GM21515 (cell line): ENCODE measurements around the gene TRIO.
A peak's percentile ranks its signal among the peaks of the same experiment; 100 is the strongest.
"Not testable (repeated sequence)": the region's sequence is repeated elsewhere in the genome, so short reads cannot be mapped to it uniquely, and the experiment has no call there.

Source experiments
- ATAC-seq: cut with Tn5 transposase; IDR thresholded peaks from one replicate; pipeline ENCODE4 v1.9.1; 2021; ENCODE audit not compliant: unreplicated experiment

TRIO gene

GRCh38 chr5:14204785-14205321, 61.7 kb downstream of the TRIO start:
- ATAC-seq = no peak

- ATAC-seq = no peak
These were observed 63.0 kb downstream of the TRIO start for GRCh38 chr5:14206028-14206725.

- not testable (repeated sequence) for ATAC-seq
These were observed 64.3 kb downstream of the TRIO start for GRCh38 chr5:14207428-14207827.

- ATAC-seq = peak; percentile 57
These were observed 65.2 kb downstream of the TRIO start for GRCh38 chr5:14208071-14209021.

- no peak for ATAC-seq
These were observed 66.2 kb downstream of the TRIO start for GRCh38 chr5:14209222-14209822.

- ATAC-seq = no peak
These were observed 66.7 kb downstream of the TRIO start for GRCh38 chr5:14209836-14210235.

GRCh38 chr5:14210729-14211128, 67.6 kb downstream of the TRIO start:
- no peak for ATAC-seq

- peak; percentile 29 for ATAC-seq
These were observed 69.0 kb downstream of the TRIO start for GRCh38 chr5:14211818-14212803.

- ATAC-seq = peak; percentile 31
These were observed 69.7 kb downstream of the TRIO start for GRCh38 chr5:14212838-14213237.

GRCh38 chr5:14213253-14213652, 70.1 kb downstream of the TRIO start:
- ATAC-seq = no peak

GRCh38 chr5:14213813-14214585, 70.9 kb downstream of the TRIO start:
- peak; percentile 30 for ATAC-seq

- ATAC-seq = no peak
These were observed 72.8 kb downstream of the TRIO start for GRCh38 chr5:14215901-14216300.

- no peak for ATAC-seq
These were observed 73.2 kb downstream of the TRIO start for GRCh38 chr5:14216372-14216771.

- no peak for ATAC-seq
These were observed 73.8 kb downstream of the TRIO start for GRCh38 chr5:14216902-14217301.

GRCh38 chr5:14217587-14217986, 74.4 kb downstream of the TRIO start:
- no peak for ATAC-seq

- ATAC-seq = no peak
These were observed 74.9 kb downstream of the TRIO start for GRCh38 chr5:14218011-14218410.

GRCh38 chr5:14218480-14218879, 75.3 kb downstream of the TRIO start:
- no peak for ATAC-seq

- no peak for ATAC-seq
These were observed 75.9 kb downstream of the TRIO start for GRCh38 chr5:14218897-14219573.
